ENCODE results near the gene EHF. TPM values are rescaled to one million over a fixed set of nuclear protein-coding genes. Genes with fewer than 3 reads are reported as not detected.

Gene EHF
- total and polyA plus RNA-seq, 2 of the 8 experiments (the other 6 are each of a cell fraction or from before 2014, with no cell fraction given) = not detected

- Histone ChIP-seq H2BK120ac (replicated peaks; ENCODE audit: low read depth, low read length) (no peak overlapping the region), H2BK15ac (ENCODE audit: low read length) (no peak overlapping the region), H4K20me1 (replicated peaks in 1 of 2; ENCODE audit: control insufficient read depth in 1 of 2, insufficient read depth in 2 of 2, low read length in 2 of 2) (no peaks in the 10 kb centered on the region), H3K18ac (ENCODE audit: extremely low read depth, low read length) (no peak overlapping the region), H2AFZ (ENCODE audit: low read length) (no peak overlapping the region), H3K27me3 (replicated peaks in 1 of 4; ENCODE audit: control insufficient read depth in 3 of 4, extremely low read depth in 1 of 4, insufficient read depth in 3 of 4, low read length in 3 of 4) (no peaks in the 10 kb centered on the region), H3K4me1 (replicated peaks in 1 of 4; ENCODE audit: control insufficient read depth in 3 of 4, insufficient read depth in 4 of 4, low read length in 3 of 4) (peaks cover 0 to 2% (median 0%) of the 10 kb centered on the region in 4 experiments; a peak in 2 of 7 replicates), H3K79me1 (ENCODE audit: low read depth, low read length) (no peaks in the 10 kb centered on the region), H3K36me3 (ENCODE audit: control insufficient read depth in 2 of 4, insufficient read depth in 4 of 4, low read length in 3 of 4) (no peaks in the 10 kb centered on the region), H3K79me2 (ENCODE audit: control insufficient read depth in 1 of 2, insufficient read depth in 2 of 2, low read length in 2 of 2) (no peaks in the 10 kb centered on the region), H2BK20ac (ENCODE audit: low read length) (no peak overlapping the region), H3K9me3 (ENCODE audit: insufficient read depth in 2 of 2, low read depth in 1 of 2, low read length in 1 of 2) (no peaks in the 10 kb centered on the region), H4K91ac (replicated peaks; ENCODE audit: insufficient read length, low read length) (no peak overlapping the region), H3K4me3 (ENCODE audit: extremely low read depth in 1 of 4, insufficient read depth in 2 of 4, low read depth in 3 of 4, low read length in 4 of 4) (no peak overlapping the region), H2BK12ac (ENCODE audit: low read depth, low read length) (no peak overlapping the region), H3K4me2 (ENCODE audit: insufficient read depth in 1 of 2, low read depth in 2 of 2, low read length in 2 of 2) (no peak overlapping the region), H3K14ac (ENCODE audit: insufficient read length) (no peak overlapping the region), H2AK5ac (ENCODE audit: low read depth, low read length) (no peak overlapping the region), H4K5ac (ENCODE audit: insufficient read length, low read depth, low read length) (no peak overlapping the region), H4K8ac (ENCODE audit: extremely low read depth, insufficient read depth, low read length) (no peak overlapping the region), H3K23me2 (ENCODE audit: low read depth, low read length) (no peaks in the 10 kb centered on the region), H3K23ac (ENCODE audit: insufficient read length) (no peak overlapping the region), H3K56ac (replicated peaks; ENCODE audit: insufficient read length, low read depth, low read length) (no peak overlapping the region), H3K9ac (replicated peaks in 1 of 4; ENCODE audit: extremely low read depth in 1 of 4, low read depth in 3 of 4, low read length in 3 of 4) (no peak overlapping the region), H3K4ac (replicated peaks; ENCODE audit: insufficient read length, low read depth, low read length) (no peak overlapping the region), H3K27ac (ENCODE audit: low read depth, low read length) (no peak overlapping the region), H2BK5ac (ENCODE audit: low read depth, low read length) (no peak overlapping the region)
- no peak for FAIRE-seq
- ChIA-PET CTCF (ENCODE audit: partially characterized antibody) (interaction anchor here (0.9 to 2.2 kb wide), 4 partner anchors 8 to 155 kb away, joined by 3 to 9 read pairs (median 4); no protein-coding TSS in a partner anchor), POLR2A (ENCODE audit: partially characterized antibody) (no interaction called here)
- TF ChIP-seq SIX5 (IDR thresholded peaks at IDR 0.05; ENCODE audit: low read depth, low read length) (no peak), POU5F1 (IDR thresholded peaks at IDR 0.05; ENCODE audit: low read depth, low read length) (no peak), PHF8 (conservative IDR thresholded peaks at IDR 0.05; ENCODE audit: low read depth, low read length) (no peak), TEAD4 (IDR thresholded peaks at IDR 0.05; ENCODE audit: low read depth, low read length) (no peak), JUN (IDR thresholded peaks at IDR 0.05; ENCODE audit: low read depth, low read length) (no peak)
- no peak for DNase-seq (ENCODE audit: low read depth in 1 of 2, low spot score in 2 of 2)
- 93% methylated on average over 1 of the region's 1 CpG; no CpG with 5 or more reads in 1 of the 2 experiments for WGBS, 2 experiments (ENCODE audit: extremely low coverage in 1 of 2, insufficient coverage in 1 of 2, insufficient read length in 1 of 2, insufficient replicate concordance in 2 of 2, low coverage in 1 of 2, low lambda C conversion rate in 2 of 2, missing lambda C conversion rate in 1 of 2)
Measured at GRCh38 chr11:34636127-34636526, 15.2 kb downstream of the EHF start.
